ENCODE results near the gene ERBB4.

- TF ChIP-seq CTCF (IDR thresholded peaks at IDR 0.05; ENCODE audit: control extremely low read depth in 1 of 3, insufficient read depth in 1 of 3, low read depth in 1 of 3, low read length in 3 of 3) = no peak
- no peak for TF ChIP-seq MAX (IDR thresholded peaks at IDR 0.05)
- TF ChIP-seq TAF1 (IDR thresholded peaks at IDR 0.05; ENCODE audit: low read depth, low read length) = no peak
- no peak for TF ChIP-seq ATF2 (IDR thresholded peaks at IDR 0.05; ENCODE audit: low read length)
These were observed 615.6 kb downstream of the ERBB4 start for GRCh38 chr2:211923019-211923418.
